ENCODE results near the gene CLSTN2. TPM values are rescaled to one million over a fixed set of nuclear protein-coding genes. Genes with fewer than 3 reads are reported as not detected.

CLSTN2 gene
- total and polyA plus RNA-seq, 4 donors = 20.7 to 44.5 (median 22.7) TPM

DNA sequence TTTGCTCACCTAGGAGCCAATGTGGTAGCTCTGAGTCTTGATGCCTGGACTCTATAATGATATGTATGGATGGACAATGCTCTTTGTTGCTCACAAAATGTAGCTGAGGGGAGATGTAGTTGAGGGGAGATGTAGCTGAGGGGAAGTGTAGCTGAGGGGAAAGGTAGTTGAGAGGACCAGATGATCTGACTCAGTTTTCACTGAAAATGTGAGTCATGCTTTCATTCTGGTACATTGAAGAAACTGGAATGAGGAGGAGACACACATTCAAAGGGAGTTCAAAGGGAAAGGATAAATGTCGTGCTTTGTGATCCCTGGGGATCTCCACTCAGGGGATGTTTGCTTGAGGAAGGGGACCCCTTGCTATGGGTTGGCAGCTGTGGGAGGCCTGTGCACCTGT lies 440.0 kb downstream of the CLSTN2 start:
- no peak overlapping the region for H3K27ac ChIP-seq (ENCODE audit: low read depth, low read length)
- H3K9me3 ChIP-seq (ENCODE audit: control insufficient read depth, insufficient read depth, low read length) = no peaks in the 10 kb centered on the region
- H3K36me3 ChIP-seq (ENCODE audit: control insufficient read depth, insufficient read depth, low read length) = no peaks in the 10 kb centered on the region
- WGBS (ENCODE audit: insufficient coverage) = 67% methylated on average over 1 of the region's 1 CpG
- DNase-seq (ENCODE audit: low read depth in 4 of 6, low spot score in 6 of 6) = no peak
- no peak overlapping the region for H3K4me3 ChIP-seq (ENCODE audit: low read depth, low read length)
- no peaks in the 10 kb centered on the region for H3K4me1 ChIP-seq (ENCODE audit: control insufficient read depth, insufficient read depth, low read length)
- H3K27me3 ChIP-seq (ENCODE audit: control insufficient read depth, insufficient read depth, low read length) = no peaks in the 10 kb centered on the region

DNA sequence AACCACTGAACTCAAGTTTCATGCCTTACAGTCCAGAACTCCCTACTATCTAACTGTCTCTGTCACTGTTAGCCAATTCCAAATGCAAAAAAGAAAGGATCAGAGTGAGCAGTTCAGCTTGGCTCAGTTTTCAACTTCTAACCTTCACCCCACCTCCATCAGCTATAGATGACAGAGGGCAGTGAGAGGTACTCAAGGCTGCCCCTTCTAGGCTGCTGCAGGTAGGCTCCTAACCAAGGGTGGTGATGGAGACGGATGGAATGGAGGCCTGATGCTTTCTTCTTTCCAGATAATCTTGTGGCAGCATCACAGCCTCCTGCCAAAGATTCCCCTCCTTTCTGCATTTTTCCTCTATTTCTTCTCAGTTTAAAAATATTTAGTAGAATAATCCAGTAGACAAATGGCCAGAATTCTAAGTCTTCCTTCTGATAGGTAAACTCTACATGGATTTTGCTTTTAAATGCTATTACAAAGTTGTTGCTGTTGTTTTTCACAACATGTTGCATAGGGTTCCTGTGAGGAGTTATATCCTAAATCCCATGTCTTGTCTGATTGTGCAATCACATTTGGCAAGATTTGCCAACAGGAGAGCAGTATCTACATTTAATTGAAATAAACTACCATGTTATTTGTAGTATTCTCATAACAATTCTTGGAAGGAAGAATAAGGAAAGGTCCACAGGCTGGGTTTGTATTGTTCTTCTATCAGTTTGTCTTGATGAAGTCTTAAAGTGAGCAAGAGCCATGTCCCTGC lies 441.3 kb downstream of the CLSTN2 start:
- H3K36me3 ChIP-seq (ENCODE audit: control insufficient read depth, insufficient read depth, low read length) = no peaks in the 10 kb centered on the region
- no peaks in the 10 kb centered on the region for H3K9me3 ChIP-seq (ENCODE audit: control insufficient read depth, insufficient read depth, low read length)
- DNase-seq (ENCODE audit: low read depth in 4 of 6, low spot score in 6 of 6) = no peak
- WGBS (ENCODE audit: insufficient coverage) = no CpG with 5 or more reads among the region's 1 CpG
- no peaks in the 10 kb centered on the region for H3K4me1 ChIP-seq (ENCODE audit: control insufficient read depth, insufficient read depth, low read length)
- H3K27ac ChIP-seq (ENCODE audit: low read depth, low read length) = no peak overlapping the region
- H3K4me3 ChIP-seq (ENCODE audit: low read depth, low read length) = no peak overlapping the region
- no peaks in the 10 kb centered on the region for H3K27me3 ChIP-seq (ENCODE audit: control insufficient read depth, insufficient read depth, low read length)

DNA sequence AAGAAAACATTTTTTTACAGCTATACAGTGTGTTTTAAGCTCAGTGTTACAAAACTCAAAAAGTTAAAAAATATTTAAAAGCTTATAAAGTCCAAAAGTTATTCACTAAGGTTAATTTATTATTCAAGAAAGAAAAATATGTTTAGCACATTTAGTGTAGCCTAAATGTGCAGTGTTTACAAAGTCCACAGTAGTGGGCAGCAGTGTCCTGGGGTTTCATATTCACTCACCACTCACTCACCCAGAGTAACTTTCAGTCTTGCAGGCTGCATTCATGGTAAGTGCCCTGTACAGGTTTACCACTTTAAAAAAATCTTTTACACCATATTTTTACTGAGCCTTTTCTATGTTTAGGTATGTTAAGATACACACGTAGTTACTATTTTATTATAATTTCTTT lies 442.7 kb downstream of the CLSTN2 start:
- DNase-seq (ENCODE audit: low read depth in 4 of 6, low spot score in 6 of 6) = no peak
- Histone ChIP-seq H3K9me3 (ENCODE audit: control insufficient read depth, insufficient read depth, low read length) (no peaks in the 10 kb centered on the region), H3K36me3 (ENCODE audit: control insufficient read depth, insufficient read depth, low read length) (no peaks in the 10 kb centered on the region), H3K4me1 (ENCODE audit: control insufficient read depth, insufficient read depth, low read length) (no peaks in the 10 kb centered on the region), H3K4me3 (ENCODE audit: low read depth, low read length) (no peak overlapping the region), H3K27ac (ENCODE audit: low read depth, low read length) (no peak overlapping the region), H3K27me3 (ENCODE audit: control insufficient read depth, insufficient read depth, low read length) (no peaks in the 10 kb centered on the region)
- WGBS (ENCODE audit: insufficient coverage) = no CpG with 5 or more reads among the region's 1 CpG

DNA sequence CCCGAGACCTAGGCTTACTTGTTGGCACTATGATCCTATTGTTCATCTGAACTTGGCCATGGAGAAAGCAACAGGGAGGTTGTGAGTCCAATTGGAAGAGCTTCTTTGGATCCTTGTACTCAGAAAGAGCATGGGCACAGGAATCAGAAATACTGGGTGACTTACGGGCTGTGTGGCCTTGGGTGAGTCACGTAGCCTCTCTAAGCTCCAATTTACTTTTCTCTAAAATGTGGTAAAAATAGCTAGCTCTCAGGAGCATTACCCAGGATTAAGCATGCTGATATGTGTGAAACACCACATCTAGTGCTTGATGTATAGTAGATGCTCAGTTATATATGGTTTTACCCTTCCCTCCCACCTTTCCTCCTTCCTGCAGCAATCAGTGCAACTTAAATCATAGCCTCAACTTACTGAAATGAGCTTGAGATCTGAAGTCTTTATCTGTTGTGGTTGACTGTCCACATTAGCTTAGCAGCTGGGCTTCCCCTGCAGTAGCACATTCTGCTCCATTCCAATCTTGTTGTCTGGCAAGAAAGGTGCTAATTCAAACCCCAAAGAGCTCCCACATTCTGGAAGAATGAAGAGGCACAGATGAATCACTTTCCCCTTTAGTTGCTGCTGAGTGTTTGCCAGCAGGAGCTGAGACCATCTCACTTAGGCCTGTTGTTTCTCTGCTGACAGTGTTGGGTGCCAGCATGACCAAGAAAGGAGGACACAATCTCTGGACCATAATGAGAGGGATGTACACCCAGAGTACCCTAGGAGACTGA lies 443.8 kb downstream of the CLSTN2 start:
- no peak overlapping the region for H3K27ac ChIP-seq (ENCODE audit: low read depth, low read length)
- no peak for DNase-seq (ENCODE audit: low read depth in 4 of 6, low spot score in 6 of 6)

DNA sequence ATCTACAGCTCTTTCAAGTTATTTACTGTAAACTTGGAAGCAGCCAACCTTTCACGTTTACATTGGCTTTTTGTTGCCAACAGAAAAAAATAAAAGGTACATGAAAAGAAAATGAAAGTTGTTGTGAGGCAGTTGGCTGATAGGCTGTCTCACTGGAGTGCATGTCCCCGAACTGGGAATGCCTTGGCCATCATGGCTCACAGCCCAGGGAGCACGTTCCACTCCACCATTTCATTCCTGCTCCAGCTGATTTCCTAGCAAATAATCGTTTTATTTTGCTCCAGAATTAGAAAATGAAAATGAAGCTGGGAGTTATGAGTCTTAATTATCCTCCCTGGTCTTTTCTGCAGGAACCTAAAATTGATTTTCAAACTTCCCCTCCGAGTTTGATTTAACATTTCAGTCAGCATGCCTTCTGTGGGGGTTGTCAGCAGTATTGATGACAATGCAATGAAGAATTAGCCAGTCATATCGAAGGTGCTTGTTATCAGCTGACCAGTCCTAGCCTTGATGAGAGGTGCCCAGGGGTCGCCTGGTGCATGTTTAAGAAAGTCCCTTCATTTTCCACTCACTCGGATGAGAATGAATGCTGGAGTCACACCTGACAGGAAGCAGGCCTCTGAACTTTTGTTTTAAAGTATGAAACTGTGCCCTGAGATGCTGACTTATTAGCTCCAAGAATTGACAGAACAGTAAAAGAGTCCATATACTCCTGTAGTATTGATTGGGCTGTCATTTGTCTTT lies 449.2 kb downstream of the CLSTN2 start:
- 83% methylated on average over 1 of the region's 8 CpGs for WGBS (ENCODE audit: insufficient coverage)
- Histone ChIP-seq H3K4me1 (ENCODE audit: control insufficient read depth, insufficient read depth, low read length) (peaks cover 7% of the 10 kb centered on the region), H3K4me3 (ENCODE audit: low read depth, low read length) (no peak overlapping the region), H3K36me3 (ENCODE audit: control insufficient read depth, insufficient read depth, low read length) (no peaks in the 10 kb centered on the region), H3K9me3 (ENCODE audit: control insufficient read depth, insufficient read depth, low read length) (no peaks in the 10 kb centered on the region), H3K27me3 (ENCODE audit: control insufficient read depth, insufficient read depth, low read length) (no peaks in the 10 kb centered on the region), H3K27ac (ENCODE audit: low read depth, low read length) (no peak overlapping the region)
- DNase-seq (ENCODE audit: low read depth in 4 of 6, low spot score in 6 of 6) = peak in 1 of 6 donors; percentile 85

More for the DNA sequence above, 443.8 kb downstream of the CLSTN2 start:
- 0% methylated on average over 1 of the region's 3 CpGs for WGBS (ENCODE audit: insufficient coverage)
- Histone ChIP-seq H3K9me3 (ENCODE audit: control insufficient read depth, insufficient read depth, low read length) (no peaks in the 10 kb centered on the region), H3K4me3 (ENCODE audit: low read depth, low read length) (no peak overlapping the region), H3K4me1 (ENCODE audit: control insufficient read depth, insufficient read depth, low read length) (no peaks in the 10 kb centered on the region), H3K36me3 (ENCODE audit: control insufficient read depth, insufficient read depth, low read length) (no peaks in the 10 kb centered on the region), H3K27me3 (ENCODE audit: control insufficient read depth, insufficient read depth, low read length) (no peaks in the 10 kb centered on the region)

DNA sequence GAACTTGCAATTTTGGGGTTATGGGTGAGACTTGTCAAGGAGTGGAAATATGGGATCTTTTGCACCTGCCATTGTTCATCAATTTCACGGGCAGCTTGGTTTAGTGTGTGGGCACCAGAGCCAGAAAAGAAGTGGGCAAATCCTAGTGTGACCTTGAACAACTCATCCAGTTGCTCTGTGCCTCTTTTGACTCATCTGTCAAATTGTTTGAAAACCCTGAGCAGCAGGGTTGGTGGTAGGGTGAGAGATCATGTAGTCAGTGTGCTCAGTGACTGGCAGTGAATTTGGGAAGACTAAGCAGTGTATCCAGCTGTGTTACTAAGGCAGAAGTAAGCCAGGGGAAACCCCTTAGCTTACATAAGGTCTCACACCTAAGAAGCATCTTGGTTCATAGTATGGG lies 449.9 kb downstream of the CLSTN2 start:
- peaks cover 7% of the 10 kb centered on the region for H3K4me1 ChIP-seq (ENCODE audit: control insufficient read depth, insufficient read depth, low read length)
- WGBS (ENCODE audit: insufficient coverage) = 86% methylated on average over 1 of the region's 1 CpG
- DNase-seq (ENCODE audit: low read depth in 4 of 6, low spot score in 6 of 6) = no peak
- H3K4me3 ChIP-seq (ENCODE audit: low read depth, low read length) = no peak overlapping the region
- no peaks in the 10 kb centered on the region for H3K36me3 ChIP-seq (ENCODE audit: control insufficient read depth, insufficient read depth, low read length)
- H3K9me3 ChIP-seq (ENCODE audit: control insufficient read depth, insufficient read depth, low read length) = no peaks in the 10 kb centered on the region
- no peak overlapping the region for H3K27ac ChIP-seq (ENCODE audit: low read depth, low read length)
- H3K27me3 ChIP-seq (ENCODE audit: control insufficient read depth, insufficient read depth, low read length) = no peaks in the 10 kb centered on the region

DNA sequence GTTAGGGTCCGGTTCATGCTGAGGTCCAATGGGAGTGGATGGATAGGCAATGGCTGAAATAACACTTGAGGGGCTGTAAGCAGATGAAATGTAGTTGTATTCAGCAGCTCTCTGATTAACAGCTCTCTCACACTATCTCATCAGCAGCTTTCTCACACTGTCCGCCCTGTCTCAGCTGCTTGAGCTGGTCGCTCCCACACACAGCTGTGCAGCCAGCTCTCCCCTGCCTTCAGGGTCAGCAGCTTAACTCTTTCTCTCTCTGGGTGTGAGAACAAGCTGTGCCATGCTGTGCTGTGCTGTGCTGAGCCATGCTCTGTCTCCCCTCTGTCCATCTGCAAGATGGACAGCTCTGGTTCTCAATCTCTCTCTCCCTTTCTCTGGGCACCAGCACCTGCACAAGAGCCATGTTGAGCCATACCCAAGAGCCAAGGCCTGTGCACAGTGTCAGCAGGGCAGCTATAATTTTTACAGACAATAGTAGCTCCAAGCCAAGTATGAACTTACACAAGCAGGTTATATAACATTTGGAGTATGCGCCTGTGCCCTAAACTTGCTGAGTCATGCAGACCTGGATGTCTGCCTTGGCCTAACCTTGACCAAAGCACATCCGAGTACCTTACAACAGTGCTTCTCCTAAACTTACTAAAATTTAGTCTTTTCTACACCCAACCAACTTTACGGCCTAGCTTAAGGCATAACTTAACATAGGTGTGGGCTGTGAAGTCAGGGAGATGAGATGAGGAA lies 451.5 kb downstream of the CLSTN2 start:
- WGBS (ENCODE audit: insufficient coverage) = 58% methylated on average over 3 of the region's 6 CpGs
- Histone ChIP-seq H3K4me3 (ENCODE audit: low read depth, low read length) (no peak overlapping the region), H3K4me1 (ENCODE audit: control insufficient read depth, insufficient read depth, low read length) (peaks cover 7% of the 10 kb centered on the region), H3K9me3 (ENCODE audit: control insufficient read depth, insufficient read depth, low read length) (no peaks in the 10 kb centered on the region), H3K27ac (ENCODE audit: low read depth, low read length) (no peak overlapping the region), H3K36me3 (ENCODE audit: control insufficient read depth, insufficient read depth, low read length) (no peaks in the 10 kb centered on the region), H3K27me3 (ENCODE audit: control insufficient read depth, insufficient read depth, low read length) (no peaks in the 10 kb centered on the region)
- DNase-seq (ENCODE audit: low read depth in 4 of 6, low spot score in 6 of 6) = peak in 2 of 6 donors; percentile 43 to 44

DNA sequence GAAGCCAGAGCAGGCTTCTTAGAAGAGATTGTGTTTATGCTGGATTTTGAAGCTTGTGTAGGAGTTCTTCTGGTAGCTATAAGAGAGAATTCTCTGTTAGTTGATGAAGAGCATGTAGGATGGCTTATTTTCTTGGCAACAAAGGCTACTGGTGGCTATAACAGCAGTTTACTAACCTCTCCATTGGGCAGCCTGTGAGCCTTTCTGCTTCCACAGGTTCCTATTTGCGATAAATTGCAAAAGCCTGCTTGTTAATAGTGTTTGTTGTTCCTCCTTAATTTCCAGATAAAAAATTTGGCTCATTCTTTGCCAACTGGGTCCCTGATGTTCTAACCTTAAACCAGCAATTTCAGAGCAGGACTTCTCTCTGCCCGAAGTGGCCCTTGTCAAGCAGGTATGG lies 452.3 kb downstream of the CLSTN2 start:
- H3K4me3 ChIP-seq (ENCODE audit: low read depth, low read length) = no peak overlapping the region
- no peaks in the 10 kb centered on the region for H3K27me3 ChIP-seq (ENCODE audit: control insufficient read depth, insufficient read depth, low read length)
- no peak for DNase-seq (ENCODE audit: low read depth in 4 of 6, low spot score in 6 of 6)
- no CpG with 5 or more reads among the region's 2 CpGs for WGBS (ENCODE audit: insufficient coverage)
- H3K27ac ChIP-seq (ENCODE audit: low read depth, low read length) = no peak overlapping the region
- peaks cover 7% of the 10 kb centered on the region for H3K4me1 ChIP-seq (ENCODE audit: control insufficient read depth, insufficient read depth, low read length)
- no peaks in the 10 kb centered on the region for H3K9me3 ChIP-seq (ENCODE audit: control insufficient read depth, insufficient read depth, low read length)
- no peaks in the 10 kb centered on the region for H3K36me3 ChIP-seq (ENCODE audit: control insufficient read depth, insufficient read depth, low read length)

DNA sequence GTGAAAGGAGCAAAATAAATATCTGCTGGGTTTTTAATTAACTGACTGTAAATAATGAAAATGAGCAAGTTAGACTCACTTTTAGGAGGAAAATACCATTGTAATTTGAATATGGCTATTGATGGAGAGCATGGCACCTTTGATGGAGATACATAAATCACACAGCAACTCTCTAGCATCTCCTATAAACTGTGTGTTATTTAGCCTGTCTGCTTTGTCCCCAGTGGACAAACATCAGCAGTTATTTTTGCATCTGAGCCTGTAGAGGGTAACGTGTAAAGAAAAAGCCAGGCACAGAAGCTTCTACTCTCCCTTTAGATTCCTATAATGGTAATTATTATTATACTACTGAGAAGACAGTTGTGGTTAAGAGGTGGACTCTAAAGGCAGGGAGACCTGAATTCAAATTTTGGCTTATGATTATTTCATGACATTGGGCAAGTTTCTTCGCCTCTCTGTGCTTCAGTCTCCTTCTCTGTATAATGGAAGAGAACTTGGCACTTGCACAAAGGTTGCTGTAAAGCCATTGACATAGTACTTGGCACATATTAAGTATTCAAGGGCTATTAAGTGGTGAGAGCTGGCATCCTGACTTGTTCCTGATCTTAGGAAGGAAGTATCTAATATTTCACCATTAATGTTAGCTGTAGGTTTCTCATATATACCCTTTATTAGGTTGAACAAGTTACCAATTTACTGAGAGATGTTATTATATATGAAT lies 453.4 kb downstream of the CLSTN2 start:
- Histone ChIP-seq H3K9me3 (ENCODE audit: control insufficient read depth, insufficient read depth, low read length) (no peaks in the 10 kb centered on the region), H3K27me3 (ENCODE audit: control insufficient read depth, insufficient read depth, low read length) (no peaks in the 10 kb centered on the region), H3K27ac (ENCODE audit: low read depth, low read length) (no peak overlapping the region), H3K36me3 (ENCODE audit: control insufficient read depth, insufficient read depth, low read length) (no peaks in the 10 kb centered on the region), H3K4me3 (ENCODE audit: low read depth, low read length) (no peak overlapping the region), H3K4me1 (ENCODE audit: control insufficient read depth, insufficient read depth, low read length) (peaks cover 7% of the 10 kb centered on the region)
- DNase-seq (ENCODE audit: low read depth in 4 of 6, low spot score in 6 of 6) = peak in 2 of 6 donors; percentile 36 to 72
- WGBS (ENCODE audit: insufficient coverage) = 57% methylated on average over 1 of the region's 2 CpGs

Measured in spinal cord (tissue), 10 donors.